Glomerular visceral epithelial cell (primary cell): ENCODE data around the gene IDI2.

Source experiments
- DNase-seq: peaks from one replicate; pipeline ENCODE4 v3.0.0-alpha.2; 2016; ENCODE audit errors: extremely low spot score

Gene IDI2

DNA sequence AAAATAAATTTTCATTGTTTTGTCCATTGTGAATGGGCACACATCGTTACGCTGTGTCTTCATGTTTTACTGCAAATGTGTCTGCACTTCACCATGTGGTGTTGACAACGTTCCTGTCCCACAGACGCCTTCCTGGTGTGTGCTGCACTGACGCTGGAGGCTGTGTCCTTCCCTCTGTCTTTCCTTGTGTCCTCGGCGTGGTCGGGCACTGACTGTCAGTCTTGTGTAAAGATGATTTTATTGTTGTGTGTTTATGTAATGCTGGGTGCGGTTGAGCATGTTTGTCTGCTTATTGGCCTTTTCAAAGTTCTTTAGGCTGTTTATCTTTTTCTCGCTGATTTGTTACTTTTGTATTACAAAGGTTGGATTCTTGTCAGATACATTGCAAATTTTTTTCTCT, 18.1 kb downstream of the IDI2 start:
- no peak for DNase-seq

DNA sequence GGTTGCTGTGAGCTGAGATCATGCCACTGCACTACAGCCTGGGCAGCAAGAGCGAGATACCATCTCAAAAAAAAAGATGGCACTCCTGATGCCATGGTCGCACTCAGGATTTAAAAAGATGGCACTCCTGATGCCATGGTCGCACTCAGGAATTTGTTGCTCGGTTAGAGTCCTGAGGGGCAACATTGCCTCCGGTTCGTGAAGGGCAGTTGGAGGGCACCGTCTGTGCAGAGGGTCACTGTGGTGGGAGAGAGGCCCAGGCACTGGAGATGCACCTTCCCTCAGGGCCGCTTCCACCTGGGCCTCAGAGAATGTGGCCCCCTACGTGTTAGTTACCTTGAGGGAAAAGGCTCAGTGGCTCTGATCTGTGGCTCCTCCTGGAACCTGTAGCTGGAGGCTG, 19.1 kb downstream of the IDI2 start:
- no peak for DNase-seq

DNA sequence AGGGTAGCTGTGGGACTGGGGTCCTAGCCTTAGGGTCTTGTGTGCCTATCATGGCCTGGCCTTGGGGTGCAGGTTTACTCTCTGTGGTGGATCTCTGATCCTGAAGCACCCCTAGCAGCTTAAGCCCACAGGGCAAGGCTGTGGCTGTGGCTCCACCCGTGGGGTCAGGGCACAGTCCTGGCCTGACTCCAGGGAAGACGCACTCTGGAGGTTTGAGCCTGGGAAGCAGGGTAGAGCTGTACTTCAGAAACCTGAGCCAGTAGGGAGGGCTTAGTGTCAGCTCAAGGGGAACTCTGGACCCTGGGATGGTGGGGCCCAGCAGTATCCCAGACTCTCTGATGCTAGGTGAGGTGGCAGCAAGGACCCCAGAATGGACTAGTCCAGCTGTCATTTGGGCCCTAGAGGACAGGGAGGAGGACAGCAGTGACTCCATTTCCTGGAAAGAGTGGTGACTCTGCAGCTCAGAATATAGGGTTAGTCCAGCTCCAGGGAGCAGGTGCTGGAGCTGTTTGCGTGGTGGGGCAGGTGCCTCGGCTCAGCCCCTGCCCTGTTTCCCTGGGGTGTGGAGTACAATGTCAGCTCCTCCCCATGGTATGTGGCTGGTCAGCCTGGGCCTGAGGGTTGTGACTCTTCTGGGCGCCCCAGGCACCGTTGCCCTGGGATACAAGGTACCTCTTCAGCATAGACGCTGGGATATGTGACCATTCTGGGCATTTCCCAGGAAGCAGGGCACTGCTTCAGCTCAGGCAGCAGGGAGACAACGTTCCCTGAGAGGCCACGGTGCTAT, 21.6 kb downstream of the IDI2 start:
- no peak for DNase-seq

DNA sequence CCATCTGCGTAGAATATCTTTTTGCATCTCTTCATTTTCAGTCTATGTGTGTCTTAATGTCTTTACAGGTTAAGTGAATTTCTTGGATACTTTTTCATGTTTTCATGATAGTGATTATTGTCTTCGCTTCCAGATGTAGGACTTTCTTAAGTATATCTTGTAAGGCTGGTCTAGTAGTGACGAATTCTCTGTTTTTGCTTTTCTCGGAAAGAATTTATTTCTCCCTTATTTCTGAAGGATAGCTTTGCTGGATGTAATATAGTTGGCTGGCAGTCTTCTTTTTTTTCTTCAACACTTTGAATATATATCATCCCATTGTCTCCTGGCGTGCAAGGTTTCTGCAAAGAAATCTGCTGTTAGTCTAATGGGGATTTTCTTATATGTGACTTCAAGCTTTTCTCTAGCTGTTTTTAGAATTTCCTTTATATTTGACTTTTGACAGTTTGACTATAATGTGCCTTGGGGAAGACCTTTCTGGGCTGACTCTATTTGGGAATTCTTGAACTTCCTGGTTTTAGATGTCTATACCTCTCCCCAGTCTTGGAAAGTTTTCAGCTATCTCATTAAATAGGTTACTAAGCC, 23.1 kb downstream of the IDI2 start:
- no peak for DNase-seq

DNA sequence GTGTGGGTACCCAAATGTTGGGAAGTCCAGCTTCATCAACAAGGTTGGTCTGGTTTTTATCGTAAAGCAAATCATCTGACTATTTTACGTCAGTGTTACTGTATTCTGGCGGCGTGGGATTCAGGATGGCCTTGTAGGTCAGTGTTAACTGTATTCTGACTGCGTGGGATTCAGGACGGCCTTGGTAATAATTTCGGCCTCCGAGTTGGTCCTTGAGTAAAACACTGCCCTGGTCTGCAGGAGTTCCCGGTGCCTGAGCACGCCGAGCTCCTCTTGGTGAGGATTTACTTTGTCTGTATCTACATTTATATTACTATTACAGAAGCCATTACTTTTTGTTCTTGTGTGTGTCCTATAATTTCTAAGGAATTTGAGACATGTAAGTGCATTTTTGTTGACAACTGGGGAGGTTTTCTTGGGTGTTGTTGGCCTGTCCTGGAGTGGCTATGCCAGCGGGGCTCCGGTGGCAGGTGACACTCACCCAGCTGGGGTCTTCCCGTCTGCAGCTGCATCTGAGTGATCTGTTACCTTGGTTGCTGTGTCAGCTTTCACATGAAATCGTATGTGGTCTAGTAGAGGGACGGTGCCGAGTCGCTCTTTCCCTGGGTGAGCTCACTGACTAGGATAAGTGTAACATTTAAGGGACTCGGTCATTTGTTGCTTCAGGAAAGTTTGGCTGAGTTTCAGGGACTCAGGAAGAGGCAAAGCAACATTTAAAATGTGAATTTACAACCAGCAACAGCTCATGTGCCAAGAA, 28.2 kb downstream of the IDI2 start:
- DNase-seq: no peak

DNA sequence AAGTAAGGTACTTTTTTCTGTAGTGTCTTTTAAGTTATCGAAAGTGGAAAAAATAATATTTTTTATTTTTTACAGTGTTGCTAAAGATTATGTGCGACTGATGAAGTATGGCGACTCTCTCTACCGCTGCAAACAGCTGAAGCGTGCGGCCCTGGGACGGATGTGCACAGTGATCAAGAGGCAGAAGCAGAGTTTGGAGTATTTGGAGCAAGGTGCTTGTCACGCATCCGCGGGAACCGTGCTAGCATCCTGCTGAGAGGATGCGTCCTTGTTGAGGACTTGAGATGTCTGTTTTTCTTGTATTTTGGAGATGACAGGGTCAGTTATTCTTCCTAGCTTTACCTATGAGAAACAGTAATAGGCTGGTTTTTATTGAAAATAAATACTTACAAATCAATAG, 29.6 kb downstream of the IDI2 start:
- DNase-seq: no peak

DNA sequence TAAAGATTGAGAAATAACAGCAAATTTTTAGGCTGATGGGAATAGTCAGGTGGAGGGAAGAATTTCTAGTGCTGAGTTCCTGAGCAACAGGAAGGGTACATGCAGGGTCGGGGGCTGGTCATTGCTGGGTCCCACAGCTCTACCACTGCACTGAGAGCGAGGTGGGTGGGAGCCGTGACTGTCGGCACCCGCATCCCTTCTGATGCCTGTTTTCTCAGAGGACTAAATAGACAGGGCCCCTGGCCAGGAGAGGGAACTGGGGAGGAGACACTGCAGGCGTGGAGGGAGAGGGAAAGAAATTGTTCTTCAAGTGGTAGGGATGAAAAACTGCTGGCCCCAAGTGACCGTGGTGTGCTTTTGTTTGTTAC, 30.1 kb downstream of the IDI2 start:
- DNase-seq: no peak

DNA sequence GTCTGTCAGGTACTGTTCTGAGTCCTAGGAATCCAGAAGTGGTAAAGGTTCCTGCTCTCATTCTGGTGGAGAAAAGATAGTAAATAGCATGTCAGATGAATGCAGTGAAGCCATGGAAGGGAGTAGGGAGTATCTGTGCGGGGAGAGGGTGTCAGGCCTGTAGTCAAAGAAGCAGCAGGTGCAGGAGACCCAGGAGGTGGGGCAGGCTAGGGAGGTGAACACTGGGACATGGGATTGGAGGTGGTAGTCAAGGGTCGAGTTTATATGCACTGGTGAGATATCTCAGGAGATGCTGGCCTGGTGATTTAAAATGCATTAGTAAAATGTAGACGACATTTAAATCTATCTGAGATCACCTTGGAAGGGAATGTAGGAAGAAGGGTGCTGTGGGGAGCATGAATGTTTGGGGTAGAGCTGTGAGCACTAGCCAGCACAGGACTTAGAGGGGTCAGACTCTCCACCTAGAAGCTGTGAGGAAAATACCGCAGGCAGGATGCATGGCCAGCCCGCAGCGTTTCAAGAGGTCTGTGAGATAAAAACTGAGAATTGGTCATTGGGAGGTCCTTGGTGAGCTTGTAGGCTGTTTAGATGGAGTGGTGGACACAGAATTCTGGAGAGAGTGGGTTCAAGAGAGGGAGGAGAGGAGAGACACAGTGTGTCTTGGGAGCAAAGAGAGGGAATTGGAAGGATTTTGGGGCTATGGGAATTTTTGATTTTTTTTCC, 30.7 kb downstream of the IDI2 start:
- DNase-seq: no peak

DNA sequence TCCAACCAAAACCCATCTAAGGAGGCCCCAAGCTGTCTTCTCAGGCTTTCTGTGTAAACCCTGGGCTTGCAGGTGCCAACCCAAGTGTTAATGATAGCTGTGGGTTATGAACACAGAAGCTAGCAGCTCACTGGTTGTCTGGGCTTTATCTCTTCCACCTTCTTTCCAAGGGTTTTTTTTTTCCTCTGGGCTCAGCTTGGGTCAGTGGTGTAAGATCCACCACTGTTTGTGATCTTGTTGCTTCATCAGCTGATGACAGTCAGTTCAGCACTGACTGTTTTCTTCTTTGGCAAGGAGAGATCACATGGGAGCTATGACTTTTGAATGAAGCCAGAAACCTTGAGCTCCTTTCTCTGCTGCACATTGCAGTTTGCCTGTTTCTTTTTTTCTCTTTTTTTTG, 32.8 kb downstream of the IDI2 start:
- no peak for DNase-seq

DNA sequence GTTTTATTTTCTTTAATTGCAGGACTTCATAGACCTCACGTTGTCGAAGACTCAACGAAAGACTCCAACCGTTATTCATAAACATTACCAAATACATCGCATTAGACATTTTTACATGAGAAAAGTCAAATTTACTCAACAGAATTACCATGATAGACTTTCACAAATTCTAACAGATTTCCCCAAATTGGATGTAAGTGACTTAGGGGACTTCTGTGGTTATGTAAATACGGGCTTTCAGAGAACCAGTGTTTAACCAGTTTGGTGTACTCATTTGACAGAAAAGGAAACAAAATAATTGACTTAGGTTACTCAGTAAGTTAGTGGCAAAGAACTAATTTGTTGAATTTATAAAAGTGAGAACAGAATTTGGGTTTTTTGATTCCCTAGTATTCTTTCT, 33.2 kb downstream of the IDI2 start:
- DNase-seq: no peak

DNA sequence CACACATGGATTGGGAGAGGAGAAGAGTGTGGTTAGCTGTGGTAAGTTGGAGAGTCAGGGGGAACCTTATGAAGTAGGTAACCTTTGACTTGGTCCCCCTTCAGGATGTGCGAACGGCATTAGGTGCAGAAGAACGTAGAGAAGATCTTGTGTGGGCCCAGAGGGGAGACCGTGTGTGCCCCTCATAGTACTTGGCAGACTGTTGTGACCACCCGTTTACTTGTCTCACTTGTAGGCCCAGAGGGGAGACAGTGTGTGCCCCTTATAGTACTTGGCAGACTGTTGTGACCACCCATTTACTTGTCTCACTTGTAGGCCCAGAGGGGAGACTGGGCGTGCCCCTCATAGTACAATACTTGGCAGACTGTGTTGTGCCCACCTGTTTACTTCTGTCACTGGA, 34.9 kb downstream of the IDI2 start:
- no peak for DNase-seq

DNA sequence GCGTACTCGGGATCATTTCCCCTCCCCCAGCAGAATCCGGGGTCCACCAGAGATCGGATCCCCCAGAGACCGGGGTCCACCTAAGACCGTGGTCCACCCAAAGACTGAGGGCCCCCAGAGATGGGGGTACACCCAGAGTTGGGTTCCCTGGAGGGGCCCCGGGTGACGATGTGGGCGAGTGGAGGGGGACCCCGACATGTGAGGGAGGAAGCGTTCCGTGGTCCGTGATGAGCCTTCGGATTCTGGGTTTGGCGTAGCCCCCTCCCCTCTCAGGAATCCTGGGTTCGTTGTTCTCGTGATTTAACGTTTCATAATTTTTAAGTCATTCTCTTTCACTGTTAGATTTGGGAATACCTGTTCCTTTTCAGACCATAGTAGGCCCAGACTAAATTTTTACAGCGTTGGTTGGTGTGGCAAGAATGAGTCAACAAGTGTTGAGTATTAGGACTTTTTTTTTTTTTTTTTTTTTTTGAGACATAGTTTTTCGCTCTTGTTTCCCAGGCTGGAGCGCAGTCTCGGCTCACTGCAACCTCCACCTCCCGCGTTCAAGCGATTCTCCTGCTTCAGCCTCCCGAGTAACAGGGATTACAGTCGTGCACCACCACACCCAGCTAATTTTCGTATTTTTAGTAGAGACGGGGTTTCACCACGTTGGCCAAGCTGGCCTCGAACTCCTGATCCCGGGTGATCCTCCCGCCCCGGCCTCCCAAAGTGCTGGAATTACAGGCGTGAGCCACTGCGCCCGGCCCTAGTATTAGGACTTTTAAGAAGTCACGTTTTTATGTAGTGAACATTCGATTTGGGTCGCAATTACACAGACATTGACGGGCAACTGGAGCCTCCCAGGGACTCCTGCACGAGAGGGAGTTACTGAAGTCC, 36.8 kb downstream of the IDI2 start:
- DNase-seq: no peak

DNA sequence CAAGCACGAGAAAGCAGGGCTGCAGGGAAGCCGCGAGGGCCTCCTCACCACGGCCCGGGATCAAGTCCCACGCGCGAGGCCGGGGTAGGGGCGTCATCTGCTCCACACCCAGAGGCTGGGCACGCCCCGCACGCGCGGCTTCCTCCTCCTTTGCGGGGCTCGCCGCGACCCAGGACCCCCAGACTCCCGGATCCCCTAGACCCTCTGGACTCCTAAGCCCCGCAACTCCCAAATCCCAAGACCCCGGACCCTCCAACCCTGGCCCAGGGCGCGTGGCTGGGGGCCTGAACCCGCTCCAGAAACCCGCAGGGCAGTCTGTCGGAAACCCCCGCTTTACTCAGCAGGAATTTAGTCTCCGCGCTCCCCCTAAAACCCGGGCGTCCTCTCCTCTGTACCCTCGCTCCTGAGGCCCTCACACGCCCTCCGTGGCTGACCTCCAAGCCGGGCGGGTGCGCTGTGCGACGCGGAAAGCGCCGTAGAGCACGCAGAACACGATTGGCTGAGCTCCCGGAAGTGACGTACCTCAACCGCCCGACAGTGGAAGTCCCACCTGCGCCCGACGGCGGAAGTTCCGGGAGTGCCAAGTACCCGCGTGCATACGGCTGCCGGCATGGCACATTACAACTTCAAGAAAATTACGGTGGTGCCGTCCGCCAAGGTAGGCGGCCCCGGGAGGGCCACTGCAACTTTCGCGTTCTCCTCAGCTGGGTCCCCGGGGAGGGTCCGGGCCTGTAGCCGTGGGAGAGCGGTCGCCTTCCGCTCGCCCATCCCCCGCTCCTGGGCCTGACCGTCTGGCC, 37.6 kb downstream of the IDI2 start, which contains the start of gene GTPBP4:
Gene GTPBP4, plus strand, starts transcription at position 565 of the 797 bp plus-strand sequence. Its CDS starts 46 bp downstream, at position 611.
- peak; percentile 96 for DNase-seq

DNA sequence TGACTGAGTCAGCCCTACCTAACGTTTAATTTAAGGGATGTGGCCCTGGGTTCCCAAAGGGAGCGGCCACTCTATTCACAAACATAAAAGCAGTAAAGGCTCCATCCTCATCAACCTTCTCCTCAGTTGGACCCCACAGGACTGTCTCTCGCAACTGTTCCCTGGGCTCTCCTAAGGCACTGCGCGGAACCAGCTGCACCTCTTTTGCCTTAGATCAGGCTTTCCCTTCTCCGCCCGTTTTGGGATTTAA, 38.1 kb downstream of the IDI2 start:
- DNase-seq: peak; percentile 40

DNA sequence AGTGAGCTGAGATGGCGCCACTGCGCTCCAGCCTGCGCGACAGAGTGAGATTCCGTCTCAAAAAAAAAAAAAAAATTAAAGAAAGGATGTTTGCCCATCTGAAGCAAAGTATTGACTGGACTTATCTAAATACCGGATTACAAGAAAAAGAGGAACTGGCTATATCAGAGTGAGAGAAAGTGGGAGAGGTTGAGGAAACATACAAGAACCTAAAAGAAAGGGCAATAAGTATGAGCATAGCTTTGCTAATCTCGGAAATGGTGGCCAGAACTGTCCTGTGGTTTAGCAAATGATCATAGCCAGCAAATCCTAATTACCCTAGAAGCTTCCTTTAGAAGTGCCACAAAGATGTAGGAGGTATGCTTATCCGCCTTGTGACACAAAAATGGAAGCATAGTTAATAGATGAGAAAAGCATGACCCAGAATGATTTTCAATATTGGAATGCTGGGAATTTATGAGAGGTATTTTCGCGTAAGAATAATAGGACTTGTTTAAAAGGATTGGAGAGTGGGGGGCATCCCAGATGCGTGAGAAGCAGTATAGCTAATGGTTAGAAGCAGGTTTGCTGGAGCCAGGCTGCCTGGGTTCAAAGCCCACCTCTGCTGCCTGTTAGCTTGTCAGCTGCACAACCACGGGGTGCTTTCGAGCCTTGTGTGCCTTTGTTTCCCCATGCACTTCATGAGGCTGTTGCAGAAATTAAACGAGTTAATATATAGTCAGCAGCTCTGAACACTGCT, 38.6 kb downstream of the IDI2 start:
- peak; percentile 80 for DNase-seq

DNA sequence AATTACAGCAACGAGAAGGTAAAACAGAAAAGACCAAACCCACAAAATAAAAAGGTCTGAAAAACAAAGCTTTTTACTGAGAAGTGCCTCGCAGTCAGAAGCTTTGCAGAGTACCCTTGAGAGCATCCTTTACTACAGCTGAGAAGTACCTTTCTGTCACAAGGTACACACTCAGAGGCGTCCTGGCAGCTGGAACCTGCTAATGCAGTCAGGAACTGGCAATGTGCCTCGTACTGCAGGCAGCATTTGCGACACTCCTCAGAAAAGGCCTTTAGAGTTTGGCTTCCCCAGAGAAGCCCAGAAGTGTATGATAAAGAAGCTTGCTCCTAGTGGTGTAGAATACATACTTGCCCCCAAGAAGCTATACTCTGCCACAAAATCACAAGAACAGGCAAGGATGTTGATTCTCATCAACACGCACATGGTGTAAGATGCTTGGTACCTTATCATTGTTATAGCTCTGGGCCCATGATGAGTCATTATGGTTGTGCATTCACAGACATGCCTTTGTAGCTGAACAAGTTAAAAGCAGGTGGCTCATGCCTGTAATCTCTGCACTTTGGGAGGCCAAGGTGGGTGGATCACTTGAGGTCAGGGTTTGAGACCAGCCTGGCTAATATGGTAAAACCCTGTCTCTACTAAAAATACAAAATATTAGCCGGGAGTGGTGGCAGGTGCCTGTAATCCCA, 39.4 kb downstream of the IDI2 start:
- DNase-seq: peak; percentile 78

DNA sequence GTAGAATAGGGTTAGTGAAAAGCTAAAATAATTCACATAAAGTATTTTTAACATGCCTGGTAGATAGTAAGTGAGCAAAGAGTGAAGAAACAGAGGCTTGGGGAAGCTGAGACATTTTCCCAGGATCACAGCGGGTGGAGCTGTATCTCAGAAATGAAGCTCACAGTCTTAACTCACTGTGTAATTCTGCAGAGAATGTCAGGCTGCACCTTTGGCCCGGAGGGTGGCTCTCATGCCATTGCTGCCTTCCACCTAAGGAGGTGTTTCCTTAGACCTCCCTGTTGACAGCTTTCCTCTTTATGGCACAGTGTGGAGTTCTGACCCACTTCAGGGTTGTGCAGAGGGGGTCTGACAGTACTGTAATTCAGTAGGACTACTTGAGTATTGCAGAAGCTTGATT, 40.3 kb downstream of the IDI2 start:
- DNase-seq: no peak

DNA sequence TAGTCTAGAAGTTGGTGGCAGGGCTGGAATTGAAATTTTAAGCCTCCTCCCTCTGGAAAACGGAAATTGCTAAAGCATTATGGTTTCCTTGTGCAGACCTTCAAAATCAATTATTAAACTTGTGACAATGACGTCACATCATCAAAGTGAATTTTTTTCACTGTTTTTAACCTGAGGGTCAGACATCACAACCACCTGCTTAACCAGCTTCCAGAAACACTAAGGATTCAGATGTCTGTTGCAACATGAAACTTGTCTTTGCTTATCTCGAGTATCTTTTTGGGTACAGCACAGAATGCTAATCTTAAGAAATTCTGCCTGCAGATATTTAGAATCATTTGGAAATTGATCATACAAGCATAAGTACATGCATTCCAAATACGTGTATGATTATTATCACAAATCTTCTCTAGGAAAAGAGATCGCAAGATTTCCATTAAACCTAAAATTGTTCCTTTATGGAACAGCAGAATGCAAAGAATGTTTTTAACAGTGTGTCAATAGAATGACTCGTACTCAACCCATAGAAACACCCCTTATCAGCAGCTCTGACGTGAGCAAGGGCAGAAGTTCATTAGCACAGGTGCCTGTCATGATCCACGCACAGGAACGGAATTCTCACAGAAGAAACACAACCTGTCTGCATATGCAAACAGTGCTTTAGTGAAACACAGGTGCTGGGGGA, 41.5 kb downstream of the IDI2 start:
- DNase-seq: peak; percentile 23

DNA sequence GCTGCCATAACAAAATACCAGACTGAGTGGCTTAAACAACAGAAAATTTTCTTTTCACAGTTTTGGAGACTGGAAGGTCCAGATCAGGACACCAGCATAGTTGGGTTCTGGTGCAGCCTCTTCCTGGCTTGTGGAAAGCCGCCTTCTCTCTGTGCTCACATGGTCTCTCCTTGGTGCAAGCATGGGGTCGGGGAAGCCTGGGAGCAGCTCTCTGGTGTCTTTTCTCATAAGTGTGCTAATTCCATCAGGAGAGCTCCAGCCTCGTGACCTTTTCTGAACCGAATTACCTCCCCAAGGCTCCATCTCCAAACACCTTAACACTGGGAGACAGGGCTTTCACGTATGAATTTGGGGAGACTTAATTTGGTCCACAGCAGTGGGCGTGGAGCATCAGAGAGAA, 42.3 kb downstream of the IDI2 start:
- no peak for DNase-seq
